Daoy (cell line): Measurements from ENCODE around the gene ATXN8OS. TPM values are rescaled to one million over a fixed set of nuclear protein-coding genes. Genes with fewer than 3 reads are reported as not detected.
"Not testable (repeated sequence)": the region's sequence is repeated elsewhere in the genome, so short reads cannot be mapped to it uniquely, and the experiment has no call there.

ENCODE experiments used
- DNase-seq: peaks from one replicate; pipeline ENCODE4 v3.0.0-alpha.2; 2015; ENCODE audit warnings: low read depth
- total RNA-seq: library from RNA; depleted of rRNA; stranded (reverse); fragments of >200 nt; shearing (Covaris generic); gene quantifications from 2 replicates; pipeline ENCODE4 v1.2.3, GENCODE V29; 2014; rRNA removed

ATXN8OS gene
- not detected in 2 replicates for total RNA-seq

- DNase-seq = no peak
Observed at GRCh38 chr13:70107498-70108281, at the start of gene ATXN8OS. ATXN8OS (plus strand) TSS chr13:70107826.

GRCh38 chr13:70080012-70080411 is 27.6 kb upstream of the ATXN8OS start:
- DNase-seq = no peak

- DNase-seq = no peak
Observed at GRCh38 chr13:70087247-70087646, 20.4 kb upstream of the ATXN8OS start.

DNA sequence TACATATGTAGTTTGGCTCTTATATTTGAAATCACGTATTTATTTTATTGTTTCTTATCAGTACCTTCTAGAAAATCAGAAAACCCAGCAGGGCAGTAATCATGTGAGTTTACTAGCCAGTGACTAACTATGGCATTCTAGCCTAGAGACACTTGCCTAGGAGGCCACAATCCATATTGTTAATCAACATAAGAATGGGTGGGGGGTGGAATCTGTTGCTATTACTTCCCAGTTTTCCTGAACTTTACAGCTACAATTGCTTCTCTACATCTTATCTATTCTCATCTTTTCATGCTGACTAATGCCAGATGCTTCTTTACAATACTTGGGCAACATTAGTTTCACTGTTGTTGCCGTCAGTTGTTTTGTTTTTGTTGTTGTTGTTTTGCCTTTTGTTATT is 18.7 kb upstream of the ATXN8OS start:
- DNase-seq = no peak

GRCh38 chr13:70090036-70090723 is 17.4 kb upstream of the ATXN8OS start:
- DNase-seq = no peak

GRCh38 chr13:70098669-70099068 is 9.0 kb upstream of the ATXN8OS start:
- DNase-seq = no peak

DNA sequence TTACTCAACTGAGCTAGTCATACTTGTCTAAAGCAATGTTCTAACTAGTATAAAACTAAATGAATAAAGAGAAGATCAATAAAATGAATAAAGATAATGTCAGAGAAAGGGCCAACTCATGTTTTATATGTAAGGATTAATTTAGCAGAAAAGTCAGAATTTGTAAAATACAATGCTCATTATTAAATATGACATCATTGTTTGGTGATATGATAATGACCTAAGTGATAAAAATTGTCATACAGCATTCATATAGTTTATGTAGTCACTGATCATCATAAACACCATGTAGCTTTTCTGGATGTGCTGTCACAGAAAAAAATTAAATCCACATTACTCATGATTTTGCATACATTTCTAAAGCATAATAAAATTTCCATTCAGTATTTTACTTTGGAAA is 3.1 kb upstream of the ATXN8OS start:
- DNase-seq = no peak

DNA sequence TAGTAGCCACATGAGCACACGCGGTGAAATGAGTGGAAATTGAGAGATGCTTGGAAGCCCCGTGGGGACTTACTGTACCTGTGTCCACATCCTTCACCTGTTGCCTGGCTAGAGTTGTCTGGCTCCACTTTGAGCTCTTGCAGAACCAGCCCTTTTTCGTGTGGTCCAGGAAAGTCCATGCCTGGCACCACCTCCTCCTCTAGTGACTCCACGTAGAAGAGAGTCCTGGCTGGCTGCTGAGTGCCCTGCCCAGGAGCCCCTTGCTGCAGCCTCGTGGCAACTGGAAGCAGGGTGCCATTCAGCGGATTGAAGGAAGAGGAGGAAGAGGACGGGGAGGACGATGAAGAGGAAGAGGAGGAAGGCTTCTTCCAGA is 515 bp upstream of the ATXN8OS start:
- no peak for DNase-seq

- DNase-seq = no peak
Observed at GRCh38 chr13:70108356-70109105, 905 bp downstream of the ATXN8OS start, which contains the start of gene KLHL1. KLHL1 (minus strand) TSS chr13:70108452; CDS start chr13:70107699, 753 bp downstream.

GRCh38 chr13:70117338-70117905 is 9.8 kb downstream of the ATXN8OS start:
- DNase-seq = no peak

- no peak for DNase-seq
Observed at GRCh38 chr13:70125693-70126092, 18.1 kb downstream of the ATXN8OS start.

DNA sequence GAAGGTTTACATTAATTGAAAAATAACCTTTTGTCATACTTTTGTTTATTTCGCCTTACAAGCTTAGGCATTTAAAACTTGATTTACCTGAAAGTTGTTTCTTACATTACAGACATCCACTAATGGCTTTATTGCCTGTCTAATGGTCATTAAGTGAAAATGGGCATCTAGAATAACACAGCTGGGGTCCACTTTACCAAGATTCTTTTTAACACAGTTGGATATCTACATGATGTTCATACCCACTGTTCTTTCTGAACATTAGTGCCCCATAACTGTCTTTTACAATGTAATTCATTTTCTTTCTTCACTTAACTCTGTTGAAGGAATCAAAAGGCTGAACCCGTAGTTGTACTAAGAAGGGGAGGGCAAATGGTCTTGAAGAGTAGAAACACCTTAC is 20.5 kb downstream of the ATXN8OS start:
- no peak for DNase-seq

- not testable (repeated sequence) for DNase-seq
Observed at GRCh38 chr13:70142658-70143057, 35.0 kb downstream of the ATXN8OS start.

DNA sequence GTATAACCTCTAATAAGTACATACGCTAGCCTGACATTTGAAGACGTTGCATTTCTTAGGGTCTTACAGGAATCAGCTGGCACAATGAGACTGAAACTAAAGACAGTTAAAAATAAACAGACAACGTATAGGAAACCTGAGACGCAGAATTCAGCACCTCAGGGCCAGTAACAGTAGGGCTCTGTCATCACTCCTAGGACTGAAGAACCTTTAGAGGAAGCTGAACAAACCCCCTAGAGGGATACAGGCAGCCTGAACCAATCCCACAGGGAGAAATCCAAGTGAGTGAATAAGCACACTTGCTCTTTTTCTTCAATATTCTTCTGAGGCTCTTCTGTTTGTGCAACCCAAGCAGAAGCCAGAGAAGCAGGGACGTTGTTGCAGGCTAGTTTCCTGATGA is 54.5 kb downstream of the ATXN8OS start:
- DNase-seq = no peak

- DNase-seq = no peak
Observed at GRCh38 chr13:70170689-70171088, 63.1 kb downstream of the ATXN8OS start.

DNA sequence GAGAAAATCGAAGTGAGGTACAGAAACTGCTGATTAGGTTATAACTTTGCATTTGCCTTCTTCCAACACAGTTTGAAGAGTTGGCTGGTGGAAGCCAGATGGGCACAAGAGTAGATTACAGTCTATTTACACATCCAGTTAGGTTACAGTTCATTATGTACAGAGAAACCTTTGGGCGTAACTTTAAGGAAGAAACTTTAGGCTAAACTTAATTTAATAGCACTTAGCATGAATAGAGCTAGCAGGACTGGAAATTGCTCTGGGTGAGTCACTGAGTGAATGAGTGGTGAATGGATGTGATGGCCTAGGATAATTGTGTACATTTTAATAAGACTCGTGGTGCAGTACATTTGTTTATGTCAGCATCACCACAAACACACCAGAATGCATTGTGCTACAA is 63.5 kb downstream of the ATXN8OS start:
- no peak for DNase-seq

GRCh38 chr13:70172946-70173597 is 65.4 kb downstream of the ATXN8OS start:
- DNase-seq = no peak

GRCh38 chr13:70173598-70173959 is 66.0 kb downstream of the ATXN8OS start:
- no peak for DNase-seq

DNA sequence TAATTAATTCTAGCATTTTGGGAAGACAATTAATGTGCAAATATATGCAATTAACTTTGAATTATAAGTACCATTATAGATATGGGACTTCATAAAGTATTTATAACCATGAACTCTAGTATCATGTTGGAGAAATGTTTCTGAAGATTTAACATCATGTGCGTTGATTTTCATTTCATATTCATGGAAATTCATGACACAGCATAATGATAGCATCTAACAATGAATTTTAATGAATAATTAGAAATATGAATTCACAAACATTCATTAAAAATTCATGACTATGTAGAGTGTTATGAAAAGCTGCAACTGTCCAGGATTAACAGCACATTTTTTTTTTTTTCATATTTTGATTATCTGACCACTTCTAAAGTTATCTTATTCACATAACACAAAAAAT is 70.7 kb downstream of the ATXN8OS start:
- no peak for DNase-seq
